Endothelial cell of umbilical vein (primary cell): Measurements from ENCODE around the gene NCMAP. TPM values are rescaled to one million over a fixed set of nuclear protein-coding genes. Genes with fewer than 3 reads are reported as not detected.

Source experiments
- BruUV-seq: library from RNA; stranded (reverse); fragments of 400-500 nt; replicated peaks from 2 replicates; lab custom pipeline; 2021; lab: Mats Ljungman, UMichigan
- CTCF ChIA-PET: fragments of 300-600, 350-600 bp; sonication (Branson Sonifier 250); formaldehyde crosslinking; loops from one replicate; lab custom pipeline; 2021; ENCODE audit warnings: antibody characterized with exemption, inconsistent platforms; lab: Charles Lee
- POLR2A ChIA-PET: fragments of 300-600, 350-600 bp; sonication (Branson Sonifier 250); formaldehyde crosslinking; loops from one replicate; lab custom pipeline; 2021; ENCODE audit warnings: antibody characterized with exemption, inconsistent platforms; lab: Charles Lee
- DNase-seq: peaks from one replicate; pipeline ENCODE4 v3.0.0-alpha.2; 2011; ENCODE audit warnings: low read depth, low spot score
- FAIRE-seq: peaks from 2 replicates; lab custom pipeline; 2011; peaks lifted over from hg19 to GRCh38; lab: Jason Lieb, UNC
- H2AFZ ChIP-seq: 2 replicates; pipeline ENCODE4 v1.6.0; 2012; ENCODE audit warnings: low read depth, low read length, control low read depth, inconsistent platforms
- H3K27ac ChIP-seq: 2 replicates; pipeline ENCODE4 v1.5.1; 2011; ENCODE audit warnings: low read depth, mild to moderate bottlenecking, control low read depth, low read length, moderate library complexity; ENCODE audit not compliant: insufficient read depth
- H3K27me3 ChIP-seq, 2 experiments: 2 replicates each; pipeline versions ENCODE4 v1.6.0 to v1.6.1; 2011; ENCODE audit warnings: low read length in 2 of 2, mixed read lengths in 1 of 2; ENCODE audit not compliant: control insufficient read depth in 2 of 2, insufficient read depth in 2 of 2
- H3K36me3 ChIP-seq, 2 experiments: 2 replicates in 1 of 2; 3 replicates in 1 of 2; pipeline ENCODE4 v1.5.1; 2011; ENCODE audit warnings: low read length in 2 of 2, mild to moderate bottlenecking in 1 of 2, moderate library complexity in 1 of 2; ENCODE audit not compliant: control insufficient read depth in 2 of 2, insufficient read depth in 2 of 2; ENCODE audit errors: extremely low read depth in 1 of 2
- H3K4me1 ChIP-seq: 3 replicates; pipeline ENCODE4 v1.5.1; 2011; ENCODE audit warnings: mild to moderate bottlenecking, low read length; ENCODE audit not compliant: control insufficient read depth, insufficient read depth; ENCODE audit errors: extremely low read depth
- H3K4me2 ChIP-seq: 2 replicates; pipeline ENCODE4 v1.6.1; 2011; ENCODE audit warnings: low read length, control low read depth, mixed read lengths; ENCODE audit not compliant: insufficient read depth
- H3K4me3 ChIP-seq, 3 experiments: fragments of 200-600 bp in 1 of 3; sonication (generic), shearing (Covaris generic) in 1 of 3; replicated peaks in 1 of 3; 2 replicates each; pipeline ENCODE4 v1.5.1; 2011 to 2016; ENCODE audit warnings: control low read depth in 3 of 3, low read length in 3 of 3, mild to moderate bottlenecking in 2 of 3, inconsistent platforms in 1 of 3, low read depth in 1 of 3, moderate library complexity in 1 of 3; ENCODE audit not compliant: insufficient read depth in 1 of 3
- H3K79me2 ChIP-seq: 2 replicates; pipeline ENCODE4 v1.6.0; 2012; ENCODE audit warnings: low read length, inconsistent platforms; ENCODE audit not compliant: control insufficient read depth, insufficient read depth
- H3K9ac ChIP-seq: replicated peaks from 2 replicates; pipeline ENCODE3; 2011; ENCODE audit warnings: low read length, control low read depth; ENCODE audit not compliant: insufficient read depth; ENCODE audit errors: extremely low read depth
- H3K9me1 ChIP-seq: replicated peaks from 3 replicates; pipeline ENCODE4 v1.6.0; 2011; ENCODE audit warnings: mild to moderate bottlenecking, low read length; ENCODE audit not compliant: control insufficient read depth, insufficient read depth; ENCODE audit errors: extremely low read depth
- H3K9me3 ChIP-seq: replicated peaks from 2 replicates; pipeline ENCODE4 v1.5.1; 2012; ENCODE audit warnings: low read length, inconsistent platforms; ENCODE audit not compliant: control insufficient read depth, insufficient read depth
- H4K20me1 ChIP-seq: replicated peaks from 2 replicates; pipeline ENCODE3; 2011; ENCODE audit warnings: mild to moderate bottlenecking, low read length; ENCODE audit not compliant: control insufficient read depth, insufficient read depth; ENCODE audit errors: extremely low read depth
- EZH2 ChIP-seq: IDR thresholded peaks from 2 replicates; pipeline ENCODE4 v1.6.1; 2012; ENCODE audit warnings: borderline replicate concordance, low read depth, mild to moderate bottlenecking, moderate library complexity, low read length, inconsistent platforms; ENCODE audit not compliant: severe bottlenecking
- FOS ChIP-seq: IDR thresholded peaks from 2 replicates; pipeline ENCODE4 v1.6.1; 2011; ENCODE audit warnings: mild to moderate bottlenecking, low read length, moderate library complexity, borderline replicate concordance; ENCODE audit not compliant: insufficient read depth
- GATA2 ChIP-seq: IDR thresholded peaks from 2 replicates; pipeline ENCODE4 v1.7.0; 2011; ENCODE audit warnings: low read depth, mild to moderate bottlenecking, moderate library complexity, mixed read lengths, low read length; ENCODE audit not compliant: insufficient read length, insufficient read depth
- JUN ChIP-seq: IDR thresholded peaks from 2 replicates; pipeline ENCODE4 v1.6.1; 2011; ENCODE audit warnings: borderline replicate concordance, low read depth; ENCODE audit not compliant: insufficient read length, insufficient read depth
- MYC ChIP-seq: IDR thresholded peaks from one replicate; pipeline ENCODE4 v1.6.1; 2011; ENCODE audit warnings: mild to moderate bottlenecking, low read depth, low read length
- POLR2A ChIP-seq: IDR thresholded peaks from 2 replicates; pipeline ENCODE4 v1.6.1; 2012; ENCODE audit warnings: low read depth, mild to moderate bottlenecking, control low read depth, low read length
- POLR2AphosphoS5 ChIP-seq: IDR thresholded peaks from 2 replicates; pipeline ENCODE4 v1.6.1; 2012; ENCODE audit warnings: low read depth, mild to moderate bottlenecking, control low read depth, low read length, moderate library complexity; ENCODE audit not compliant: insufficient read depth
- dilution Hi-C: fragments of 300-500 bp; cut with MboI; formaldehyde crosslinking; loops from one replicate; pipeline ENCODE4 v1.15.0; 2019; ENCODE audit warnings: low sequenced_read_pairs; ENCODE audit not compliant: extremely low pct_ligation_motif_present
- intact Hi-C: fragments of 100-400 bp; cut with micrococcal nuclease; formaldehyde crosslinking; loops from one replicate; pipeline ENCODE4 v1.10.0; 2022
- polyA plus RNA-seq, 4 experiments: library from polyadenylated mRNA; depleted of rRNA in 3 of 4; stranded (reverse) in 3 of 4; unstranded in 1 of 4; fragments of >200 nt; gene quantifications; 2 replicates each; pipeline versions ENCODE4 v1.2.1 to v1.2.3, GENCODE V29; 2011 to 2012; ENCODE audit warnings: missing spikeins in 1 of 4
- total RNA-seq: library from RNA; stranded (reverse); gene quantifications from 2 replicates; pipeline ENCODE4 v1.2.3, GENCODE V29; 2021
- TF ChIP-seq, protein P1 (sequence below): IDR thresholded peaks from 2 replicates; pipeline ENCODE4 v1.6.1; 2011; ENCODE audit not compliant: insufficient read depth, insufficient read length
- TF ChIP-seq, protein P2 (sequence below), 2 donors: IDR thresholded peaks; 1 replicate in 1 of 2; 2 replicates in 1 of 2; pipeline ENCODE4 v1.5.1; 2011; ENCODE audit warnings: low read length in 2 of 2, mild to moderate bottlenecking in 2 of 2, moderate library complexity in 2 of 2, control low read depth in 1 of 2, inconsistent platforms in 1 of 2, low read depth in 1 of 2; ENCODE audit not compliant: insufficient read depth in 1 of 2; ENCODE audit errors: extremely low read depth in 1 of 2

The NCMAP gene
- total and polyA plus RNA-seq, 2 donors (not counting 3 experiments of a cell fraction or from before 2014, with no cell fraction given), result not detected

DNA sequence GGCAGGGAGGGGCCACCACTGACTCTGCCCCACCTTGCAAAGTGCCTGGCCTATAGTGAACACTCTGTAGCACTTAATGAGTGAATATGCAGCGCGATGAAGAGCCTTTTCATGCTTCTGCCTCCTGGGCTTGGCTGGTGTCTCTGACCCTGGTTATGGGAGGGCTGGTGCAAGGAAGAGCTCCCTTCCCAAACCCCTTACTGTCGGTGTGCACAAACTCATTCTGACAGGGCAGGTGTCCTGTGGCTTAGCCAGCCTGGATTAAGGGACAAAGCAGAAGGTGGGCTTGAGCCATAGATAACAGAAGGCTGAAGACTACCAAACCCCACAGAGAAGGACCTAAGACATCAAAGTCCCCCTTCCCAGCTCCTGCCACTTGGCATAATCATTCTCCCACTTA, 2.0 kb upstream of the NCMAP start:
- FAIRE-seq, result no peak
- TF ChIP-seq POLR2A, result no peak
- TF ChIP-seq GATA2, result no peak
- no peak for TF ChIP-seq EZH2
- TF ChIP-seq POLR2AphosphoS5, result no peak
- TF ChIP-seq, protein P1, sequence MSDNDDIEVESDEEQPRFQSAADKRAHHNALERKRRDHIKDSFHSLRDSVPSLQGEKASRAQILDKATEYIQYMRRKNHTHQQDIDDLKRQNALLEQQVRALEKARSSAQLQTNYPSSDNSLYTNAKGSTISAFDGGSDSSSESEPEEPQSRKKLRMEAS, result no peak
- TF ChIP-seq MYC, result no peak
- TF ChIP-seq FOS, result no peak
- TF ChIP-seq, protein P2, sequence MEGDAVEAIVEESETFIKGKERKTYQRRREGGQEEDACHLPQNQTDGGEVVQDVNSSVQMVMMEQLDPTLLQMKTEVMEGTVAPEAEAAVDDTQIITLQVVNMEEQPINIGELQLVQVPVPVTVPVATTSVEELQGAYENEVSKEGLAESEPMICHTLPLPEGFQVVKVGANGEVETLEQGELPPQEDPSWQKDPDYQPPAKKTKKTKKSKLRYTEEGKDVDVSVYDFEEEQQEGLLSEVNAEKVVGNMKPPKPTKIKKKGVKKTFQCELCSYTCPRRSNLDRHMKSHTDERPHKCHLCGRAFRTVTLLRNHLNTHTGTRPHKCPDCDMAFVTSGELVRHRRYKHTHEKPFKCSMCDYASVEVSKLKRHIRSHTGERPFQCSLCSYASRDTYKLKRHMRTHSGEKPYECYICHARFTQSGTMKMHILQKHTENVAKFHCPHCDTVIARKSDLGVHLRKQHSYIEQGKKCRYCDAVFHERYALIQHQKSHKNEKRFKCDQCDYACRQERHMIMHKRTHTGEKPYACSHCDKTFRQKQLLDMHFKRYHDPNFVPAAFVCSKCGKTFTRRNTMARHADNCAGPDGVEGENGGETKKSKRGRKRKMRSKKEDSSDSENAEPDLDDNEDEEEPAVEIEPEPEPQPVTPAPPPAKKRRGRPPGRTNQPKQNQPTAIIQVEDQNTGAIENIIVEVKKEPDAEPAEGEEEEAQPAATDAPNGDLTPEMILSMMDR (IDR thresholded peaks at IDR 0.05; ENCODE audit: extremely low read depth in 1 of 2, insufficient read depth in 1 of 2, low read depth in 1 of 2, low read length in 2 of 2), result no peak
- TF ChIP-seq JUN, result no peak

More for the DNA sequence above, 2.0 kb upstream of the NCMAP start:
- no peaks in the 10 kb centered on the region for H3K9me1 ChIP-seq
- H3K4me2 ChIP-seq, result no peak overlapping the region
- no peak overlapping the region for H3K27ac ChIP-seq
- H3K4me1 ChIP-seq, result no peaks in the 10 kb centered on the region
- peaks cover 42 to 49% of the 10 kb centered on the region in 2 experiments for H3K27me3 ChIP-seq
- ChIA-PET POLR2A (no interaction called here), CTCF (interaction anchor here (0.6 to 1.1 kb wide), 2 partner anchors 12 to 70 kb away, joined by 4 read pairs; no protein-coding TSS in a partner anchor)
- no peak overlapping the region for H2AFZ ChIP-seq
- no TSS peak for BruUV-seq
- H3K79me2 ChIP-seq, result no peaks in the 10 kb centered on the region
- no peak overlapping the region for H3K9ac ChIP-seq
- intact Hi-C loops, result no loop called here
- H3K4me3 ChIP-seq, result no peak overlapping the region
- H3K9me3 ChIP-seq, result no peaks in the 10 kb centered on the region
- no peaks in the 10 kb centered on the region for H4K20me1 ChIP-seq
- no peak for DNase-seq
- H3K36me3 ChIP-seq, result no peaks in the 10 kb centered on the region
- dilution Hi-C loops, result no loop called here
